WTC11 (cell line): ENCODE results near the gene CNTN5. TPM values are rescaled to one million over a fixed set of nuclear protein-coding genes. Genes with fewer than 3 reads are reported as not detected.

Experiments
- ATAC-seq: fragments of 200-7000 bp; cut with Tn5 transposase; 2 replicates; pipeline ENCODE4 v1.10.0; 2021; ENCODE audit warnings: mild to moderate bottlenecking, moderate library complexity
- CTCF ChIA-PET: fragments of 300-600 bp; sonication (Branson Sonifier 250); formaldehyde crosslinking; loops from one replicate; lab custom pipeline; 2021; ENCODE audit warnings: antibody characterized with exemption; lab: Charles Lee
- POLR2A ChIA-PET: fragments of 350-600 bp; sonication (Branson Sonifier 250); formaldehyde crosslinking; loops from one replicate; lab custom pipeline; 2021; ENCODE audit warnings: antibody characterized with exemption; lab: Charles Lee
- DNase-seq: peaks from one replicate; pipeline ENCODE4 v3.0.0; 2021; ENCODE audit warnings: low spot score
- H3K27ac Mint-ChIP-seq: 2 replicates; pipeline ENCODE4 v1.8.0; 2021; ENCODE audit warnings: mixed read lengths
- H3K27me3 Mint-ChIP-seq: 2 replicates; pipeline ENCODE4 v1.8.0; 2021; ENCODE audit warnings: low read depth, mild to moderate bottlenecking, moderate library complexity, mixed read lengths
- H3K36me3 Mint-ChIP-seq: 2 replicates; pipeline ENCODE4 v1.8.0; 2021; ENCODE audit warnings: mixed read lengths
- H3K4me1 Mint-ChIP-seq: 2 replicates; pipeline ENCODE4 v1.8.0; 2022; ENCODE audit warnings: mixed read lengths
- H3K4me3 Mint-ChIP-seq: 2 replicates; pipeline ENCODE4 v1.8.0; 2021; ENCODE audit warnings: mild to moderate bottlenecking, moderate library complexity, mixed read lengths
- H3K9me3 Mint-ChIP-seq: 2 replicates; pipeline ENCODE4 v1.8.0; 2021; ENCODE audit warnings: mixed read lengths
- EMX1 ChIP-seq: fragments of 250-450 bp; sonication (Bioruptor Pico); IDR thresholded peaks from 2 replicates; pipeline ENCODE4 v1.8.0; 2021; ENCODE audit warnings: mild to moderate bottlenecking
- FOXK1 ChIP-seq: sonication (generic); formaldehyde crosslinking; IDR thresholded peaks from 2 replicates; pipeline ENCODE4 v1.8.0; 2022; ENCODE audit warnings: mild to moderate bottlenecking, moderate library complexity, missing genetic modification reagents
- FOXP1 ChIP-seq: sonication (generic); formaldehyde crosslinking; IDR thresholded peaks from 2 replicates; pipeline ENCODE4 v1.8.0; 2022; ENCODE audit warnings: missing genetic modification reagents, mild to moderate bottlenecking, moderate library complexity, borderline replicate concordance
- GRHL2 ChIP-seq: fragments of 250-450 bp; sonication (Bioruptor Pico); IDR thresholded peaks from 2 replicates; pipeline ENCODE4 v1.8.0; 2022; ENCODE audit warnings: mild to moderate bottlenecking, moderate library complexity; ENCODE audit not compliant: insufficient replicate concordance, severe bottlenecking
- IRF2 ChIP-seq: sonication (generic); formaldehyde crosslinking; IDR thresholded peaks from 2 replicates; pipeline ENCODE4 v1.8.0; 2022; ENCODE audit warnings: low read depth, missing genetic modification reagents, borderline replicate concordance
- JAZF1 ChIP-seq: fragments of 250-450 bp; sonication (Bioruptor Pico); IDR thresholded peaks from 2 replicates; pipeline ENCODE4 v1.9.0; 2021; ENCODE audit warnings: moderate library complexity, mild to moderate bottlenecking, inconsistent platforms
- JUN ChIP-seq: sonication (generic); formaldehyde crosslinking; IDR thresholded peaks from 2 replicates; pipeline ENCODE4 v1.8.0; 2023; ENCODE audit warnings: mild to moderate bottlenecking, missing genetic modification reagents
- OVOL2 ChIP-seq: fragments of 250-450 bp; sonication (Bioruptor Pico); IDR thresholded peaks from 2 replicates; pipeline ENCODE4 v1.9.0; 2021; ENCODE audit warnings: mild to moderate bottlenecking, borderline replicate concordance
- RELA ChIP-seq: sonication (generic); formaldehyde crosslinking; IDR thresholded peaks from 2 replicates; pipeline ENCODE4 v1.8.1; 2022; ENCODE audit warnings: missing genetic modification reagents, mild to moderate bottlenecking, borderline replicate concordance
- TEAD1 ChIP-seq: sonication (generic); formaldehyde crosslinking; IDR thresholded peaks from 2 replicates; pipeline ENCODE4 v1.8.0; 2022; ENCODE audit warnings: mild to moderate bottlenecking, missing genetic modification reagents
- TEAD4 ChIP-seq: sonication (generic); formaldehyde crosslinking; IDR thresholded peaks from 2 replicates; pipeline ENCODE4 v1.8.0; 2022; ENCODE audit warnings: mild to moderate bottlenecking, missing genetic modification reagents
- ZBTB21 ChIP-seq: sonication (generic); formaldehyde crosslinking; IDR thresholded peaks from 2 replicates; pipeline ENCODE4 v1.8.1; 2023; ENCODE audit warnings: mild to moderate bottlenecking, missing genetic modification reagents, borderline replicate concordance
- total RNA-seq: library from RNA; stranded (reverse); gene quantifications from 3 replicates; pipeline ENCODE4 v1.2.3, GENCODE V29; 2021
- TF ChIP-seq, protein P1 (sequence below): fragments of 250-450 bp; sonication (Bioruptor Pico); IDR thresholded peaks from 2 replicates; pipeline ENCODE4 v1.8.0; 2021; ENCODE audit warnings: mild to moderate bottlenecking
- TF ChIP-seq, protein P2 (sequence below): sonication (generic); formaldehyde crosslinking; IDR thresholded peaks from 2 replicates; pipeline ENCODE4 v1.8.1; 2022; ENCODE audit warnings: missing genetic modification reagents, borderline replicate concordance
- TF ChIP-seq, protein P3 (sequence below): sonication (generic); formaldehyde crosslinking; IDR thresholded peaks from 2 replicates; pipeline ENCODE4 v1.8.1; 2022; ENCODE audit warnings: mild to moderate bottlenecking, missing genetic modification reagents, moderate library complexity, borderline replicate concordance
- TF ChIP-seq, protein P4 (sequence below): fragments of 250-450 bp; sonication (Bioruptor Pico); conservative IDR thresholded peaks from 2 replicates; pipeline ENCODE4 v1.9.0; 2021; ENCODE audit warnings: mild to moderate bottlenecking
- TF ChIP-seq, protein P5 (sequence below): sonication (generic); formaldehyde crosslinking; IDR thresholded peaks from 2 replicates; pipeline ENCODE4 v1.8.0; 2022; ENCODE audit warnings: mild to moderate bottlenecking, missing genetic modification reagents
- TF ChIP-seq, protein P6 (sequence below): sonication (generic); formaldehyde crosslinking; conservative IDR thresholded peaks from 2 replicates; pipeline ENCODE4 v1.8.1; 2023; ENCODE audit warnings: mild to moderate bottlenecking, low read depth, missing genetic modification reagents, moderate library complexity
- TF ChIP-seq, protein P7 (sequence below): sonication (generic); formaldehyde crosslinking; IDR thresholded peaks from 2 replicates; pipeline ENCODE4 v1.8.1; 2022; ENCODE audit warnings: mild to moderate bottlenecking, moderate library complexity, missing genetic modification reagents

The CNTN5 gene
- total RNA-seq, 1 experiment from 2014 or later = 0.07 TPM

DNA sequence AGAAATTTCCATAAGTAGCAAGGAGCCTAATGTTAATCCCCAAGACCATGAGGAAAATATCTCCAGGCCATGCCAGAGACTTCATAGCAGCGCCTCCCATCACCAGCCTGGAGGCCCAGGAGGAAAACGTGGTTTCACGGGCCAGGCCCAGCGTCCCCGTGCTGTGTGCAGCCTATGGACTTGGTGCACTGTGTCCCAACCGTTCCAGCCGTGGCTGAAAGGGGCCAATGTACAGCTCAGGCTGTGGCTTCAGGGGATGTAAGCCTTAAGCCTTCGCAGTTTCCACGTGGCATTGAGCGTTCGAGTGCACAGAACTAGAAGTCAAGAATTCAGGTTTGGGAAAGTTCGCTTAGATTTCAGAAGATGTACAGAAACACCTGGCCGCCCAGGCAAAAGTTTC, 510.7 kb downstream of the CNTN5 start:
- ATAC-seq = no peak
- CTCF ChIA-PET = no interaction called here
- TF ChIP-seq RELA (CRISPR knock-in tag) (no peak), IRF2 (CRISPR knock-in tag) (no peak), FOXP1 (no peak)
- TF ChIP-seq, protein P1, sequence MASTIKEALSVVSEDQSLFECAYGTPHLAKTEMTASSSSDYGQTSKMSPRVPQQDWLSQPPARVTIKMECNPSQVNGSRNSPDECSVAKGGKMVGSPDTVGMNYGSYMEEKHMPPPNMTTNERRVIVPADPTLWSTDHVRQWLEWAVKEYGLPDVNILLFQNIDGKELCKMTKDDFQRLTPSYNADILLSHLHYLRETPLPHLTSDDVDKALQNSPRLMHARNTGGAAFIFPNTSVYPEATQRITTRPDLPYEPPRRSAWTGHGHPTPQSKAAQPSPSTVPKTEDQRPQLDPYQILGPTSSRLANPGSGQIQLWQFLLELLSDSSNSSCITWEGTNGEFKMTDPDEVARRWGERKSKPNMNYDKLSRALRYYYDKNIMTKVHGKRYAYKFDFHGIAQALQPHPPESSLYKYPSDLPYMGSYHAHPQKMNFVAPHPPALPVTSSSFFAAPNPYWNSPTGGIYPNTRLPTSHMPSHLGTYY (CRISPR knock-in tag) = no peak
- TF ChIP-seq, protein P2, sequence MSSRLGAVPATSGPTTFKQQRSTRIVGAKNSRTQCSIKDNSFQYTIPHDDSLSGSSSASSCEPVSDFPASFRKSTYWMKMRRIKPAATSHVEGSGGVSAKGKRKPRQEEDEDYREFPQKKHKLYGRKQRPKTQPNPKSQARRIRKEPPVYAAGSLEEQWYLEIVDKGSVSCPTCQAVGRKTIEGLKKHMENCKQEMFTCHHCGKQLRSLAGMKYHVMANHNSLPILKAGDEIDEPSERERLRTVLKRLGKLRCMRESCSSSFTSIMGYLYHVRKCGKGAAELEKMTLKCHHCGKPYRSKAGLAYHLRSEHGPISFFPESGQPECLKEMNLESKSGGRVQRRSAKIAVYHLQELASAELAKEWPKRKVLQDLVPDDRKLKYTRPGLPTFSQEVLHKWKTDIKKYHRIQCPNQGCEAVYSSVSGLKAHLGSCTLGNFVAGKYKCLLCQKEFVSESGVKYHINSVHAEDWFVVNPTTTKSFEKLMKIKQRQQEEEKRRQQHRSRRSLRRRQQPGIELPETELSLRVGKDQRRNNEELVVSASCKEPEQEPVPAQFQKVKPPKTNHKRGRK = no peak
- no peak overlapping the region for H3K27ac Mint-ChIP-seq
- POLR2A ChIA-PET = no interaction called here
- H3K4me1 Mint-ChIP-seq = peaks cover 4% of the 10 kb centered on the region; the same call in 1 of the 2 replicates
- H3K27me3 Mint-ChIP-seq = no peaks in the 10 kb centered on the region
- no peak overlapping the region for H3K4me3 Mint-ChIP-seq
- DNase-seq = no peak
- peaks cover 19% of the 10 kb centered on the region for H3K9me3 Mint-ChIP-seq
- no peaks in the 10 kb centered on the region for H3K36me3 Mint-ChIP-seq

DNA sequence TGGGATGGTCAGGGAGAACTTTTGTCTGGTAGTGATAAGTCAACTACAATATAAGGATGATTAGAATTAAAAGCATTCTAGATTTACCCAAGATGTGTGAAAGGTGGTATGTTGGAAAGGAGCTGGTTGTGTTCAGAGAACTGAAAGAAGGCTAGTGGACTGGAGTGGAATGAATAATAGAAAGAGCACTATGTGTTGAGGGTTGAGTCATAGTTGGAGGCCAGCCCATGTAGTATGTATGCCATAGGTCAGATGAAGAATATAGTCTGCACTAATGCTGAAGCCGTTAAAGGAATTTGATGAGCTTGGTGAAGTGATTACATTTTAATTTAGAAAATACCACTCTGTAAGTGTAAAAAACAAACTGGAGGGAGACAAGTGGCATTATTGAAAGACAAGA, 514.1 kb downstream of the CNTN5 start:
- no peaks in the 10 kb centered on the region for H3K4me1 Mint-ChIP-seq
- ATAC-seq = no peak
- TF ChIP-seq OVOL2 (no peak), JUN (no peak), ZBTB21 (no peak), JAZF1 (CRISPR knock-in tag) (no peak), GRHL2 (no peak), FOXK1 (no peak), TEAD1 (CRISPR knock-in tag) (no peak), TEAD4 (no peak), EMX1 (CRISPR knock-in tag) (no peak)
- TF ChIP-seq, protein P3, sequence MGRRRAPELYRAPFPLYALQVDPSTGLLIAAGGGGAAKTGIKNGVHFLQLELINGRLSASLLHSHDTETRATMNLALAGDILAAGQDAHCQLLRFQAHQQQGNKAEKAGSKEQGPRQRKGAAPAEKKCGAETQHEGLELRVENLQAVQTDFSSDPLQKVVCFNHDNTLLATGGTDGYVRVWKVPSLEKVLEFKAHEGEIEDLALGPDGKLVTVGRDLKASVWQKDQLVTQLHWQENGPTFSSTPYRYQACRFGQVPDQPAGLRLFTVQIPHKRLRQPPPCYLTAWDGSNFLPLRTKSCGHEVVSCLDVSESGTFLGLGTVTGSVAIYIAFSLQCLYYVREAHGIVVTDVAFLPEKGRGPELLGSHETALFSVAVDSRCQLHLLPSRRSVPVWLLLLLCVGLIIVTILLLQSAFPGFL (CRISPR knock-in tag) = no peak
- TF ChIP-seq, protein P4, sequence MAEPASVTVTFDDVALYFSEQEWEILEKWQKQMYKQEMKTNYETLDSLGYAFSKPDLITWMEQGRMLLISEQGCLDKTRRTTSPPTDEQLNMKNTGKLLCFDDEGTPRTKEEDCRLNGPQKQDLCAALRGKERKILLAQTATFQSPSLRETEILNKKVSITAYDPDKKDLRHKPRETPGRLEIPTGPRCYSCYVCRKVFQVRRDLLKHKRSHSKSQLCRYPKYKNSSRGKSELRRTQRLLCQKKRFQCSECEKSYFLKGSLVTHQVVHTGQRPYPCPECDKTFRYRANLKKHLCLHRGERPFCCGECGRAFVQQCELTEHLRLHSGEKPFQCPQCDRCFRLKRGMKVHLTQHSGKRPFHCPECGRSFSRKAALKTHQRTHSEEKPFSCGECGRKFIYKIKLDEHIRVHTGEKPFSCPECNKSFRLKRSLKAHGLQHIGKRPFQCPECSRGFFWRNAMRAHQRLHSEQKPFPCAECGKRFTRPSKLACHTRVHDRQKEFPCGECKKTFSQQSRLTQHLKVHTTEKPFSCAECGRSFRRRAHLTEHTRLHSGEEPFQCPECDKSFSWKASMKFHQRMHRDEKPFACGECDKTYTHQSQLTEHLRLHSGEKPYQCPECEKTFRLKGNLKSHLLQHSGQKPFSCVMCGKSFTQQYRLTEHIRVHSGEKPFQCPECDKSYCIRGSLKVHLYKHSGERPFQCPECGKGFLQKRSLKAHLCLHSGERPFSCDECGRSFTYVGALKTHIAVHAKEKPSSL = no peak
- TF ChIP-seq, protein P5, sequence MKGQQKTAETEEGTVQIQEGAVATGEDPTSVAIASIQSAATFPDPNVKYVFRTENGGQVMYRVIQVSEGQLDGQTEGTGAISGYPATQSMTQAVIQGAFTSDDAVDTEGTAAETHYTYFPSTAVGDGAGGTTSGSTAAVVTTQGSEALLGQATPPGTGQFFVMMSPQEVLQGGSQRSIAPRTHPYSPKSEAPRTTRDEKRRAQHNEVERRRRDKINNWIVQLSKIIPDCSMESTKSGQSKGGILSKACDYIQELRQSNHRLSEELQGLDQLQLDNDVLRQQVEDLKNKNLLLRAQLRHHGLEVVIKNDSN (CRISPR knock-in tag) = no peak
- TF ChIP-seq, protein P1 (CRISPR knock-in tag) = no peak
- TF ChIP-seq, protein P6, sequence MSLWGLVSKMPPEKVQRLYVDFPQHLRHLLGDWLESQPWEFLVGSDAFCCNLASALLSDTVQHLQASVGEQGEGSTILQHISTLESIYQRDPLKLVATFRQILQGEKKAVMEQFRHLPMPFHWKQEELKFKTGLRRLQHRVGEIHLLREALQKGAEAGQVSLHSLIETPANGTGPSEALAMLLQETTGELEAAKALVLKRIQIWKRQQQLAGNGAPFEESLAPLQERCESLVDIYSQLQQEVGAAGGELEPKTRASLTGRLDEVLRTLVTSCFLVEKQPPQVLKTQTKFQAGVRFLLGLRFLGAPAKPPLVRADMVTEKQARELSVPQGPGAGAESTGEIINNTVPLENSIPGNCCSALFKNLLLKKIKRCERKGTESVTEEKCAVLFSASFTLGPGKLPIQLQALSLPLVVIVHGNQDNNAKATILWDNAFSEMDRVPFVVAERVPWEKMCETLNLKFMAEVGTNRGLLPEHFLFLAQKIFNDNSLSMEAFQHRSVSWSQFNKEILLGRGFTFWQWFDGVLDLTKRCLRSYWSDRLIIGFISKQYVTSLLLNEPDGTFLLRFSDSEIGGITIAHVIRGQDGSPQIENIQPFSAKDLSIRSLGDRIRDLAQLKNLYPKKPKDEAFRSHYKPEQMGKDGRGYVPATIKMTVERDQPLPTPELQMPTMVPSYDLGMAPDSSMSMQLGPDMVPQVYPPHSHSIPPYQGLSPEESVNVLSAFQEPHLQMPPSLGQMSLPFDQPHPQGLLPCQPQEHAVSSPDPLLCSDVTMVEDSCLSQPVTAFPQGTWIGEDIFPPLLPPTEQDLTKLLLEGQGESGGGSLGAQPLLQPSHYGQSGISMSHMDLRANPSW (CRISPR knock-in tag) = no peak
- TF ChIP-seq, protein P7, sequence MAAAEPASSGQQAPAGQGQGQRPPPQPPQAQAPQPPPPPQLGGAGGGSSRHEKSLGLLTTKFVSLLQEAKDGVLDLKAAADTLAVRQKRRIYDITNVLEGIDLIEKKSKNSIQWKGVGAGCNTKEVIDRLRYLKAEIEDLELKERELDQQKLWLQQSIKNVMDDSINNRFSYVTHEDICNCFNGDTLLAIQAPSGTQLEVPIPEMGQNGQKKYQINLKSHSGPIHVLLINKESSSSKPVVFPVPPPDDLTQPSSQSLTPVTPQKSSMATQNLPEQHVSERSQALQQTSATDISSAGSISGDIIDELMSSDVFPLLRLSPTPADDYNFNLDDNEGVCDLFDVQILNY (CRISPR knock-in tag) = no peak
- TF ChIP-seq, all 79 proteins: peak for 0
- Mint-ChIP-seq H3K27ac (no peak overlapping the region), H3K36me3 (no peaks in the 10 kb centered on the region), H3K4me3 (no peak overlapping the region), H3K27me3 (no peaks in the 10 kb centered on the region), H3K9me3 (peaks cover 19% of the 10 kb centered on the region)
- ChIA-PET POLR2A (no interaction called here), CTCF (no interaction called here)
- no peak for DNase-seq
